NOMO-1 treated with DMSO at 0.1 percent for 48 hours (cell line): ENCODE measurements around the gene SPIC.

ENCODE experiments used
- DNase-seq: peaks from one replicate; lab custom pipeline; 2025; ENCODE audit not compliant: unreplicated experiment; lab: John Stamatoyannopoulos, UW

Gene SPIC

GRCh38 chr12:101527682-101528081, 52.5 kb downstream of the SPIC start:
- DNase-seq: no peak

- no peak for DNase-seq
Observed at GRCh38 chr12:101536069-101536674, 61.0 kb downstream of the SPIC start.
